Cardiac septum (tissue), 1 donor: ENCODE data around the gene ZNF189. TPM values are rescaled to one million over a fixed set of nuclear protein-coding genes. Genes with fewer than 3 reads are reported as not detected.

ENCODE experiments used
- DNase-seq: peaks from one replicate; pipeline ENCODE4 v3.0.0-alpha.2; 2020; ENCODE audit warnings: low spot score
- intact Hi-C: fragments of 100-400 bp; cut with DNase I; formaldehyde crosslinking; loops from one replicate; pipeline ENCODE4 v1.14.0; 2022
- total RNA-seq: library from RNA; stranded (reverse); fragmentation: NEBNext Ultra II Directional; extraction: Animal tissue kit (Norgen Biotek cat#: 25700); gene quantifications from one replicate; pipeline ENCODE4 v1.2.1, GENCODE V29; 2021
- donor health status: DM: no; HTN: no; CAD: no.

Gene ZNF189
- total RNA-seq, 1 donor from 2014 or later, result 18.8 TPM

DNA sequence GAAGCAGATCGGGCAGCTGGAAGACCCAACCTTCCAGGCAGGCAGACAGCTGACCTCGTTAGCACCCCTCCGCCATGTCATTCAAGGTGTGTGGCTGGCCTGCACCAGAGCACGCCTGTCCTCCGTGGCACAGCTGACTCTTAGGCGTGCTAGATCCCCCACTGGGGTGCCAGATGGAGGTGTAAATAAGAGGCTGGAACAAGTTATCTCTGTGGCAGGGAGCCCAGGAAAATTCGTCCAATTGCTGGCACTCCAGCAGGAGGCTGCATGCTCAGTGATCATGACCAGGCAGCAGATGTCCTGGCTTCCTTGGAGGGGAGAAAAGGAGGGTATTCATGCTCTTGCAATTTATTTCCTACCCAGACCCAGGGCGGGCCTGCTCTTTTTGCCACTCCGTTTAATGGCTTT lies 44.7 kb downstream of the ZNF189 start:
- intact Hi-C loops, result no loop called here
- DNase-seq, result peak; percentile 77

DNA sequence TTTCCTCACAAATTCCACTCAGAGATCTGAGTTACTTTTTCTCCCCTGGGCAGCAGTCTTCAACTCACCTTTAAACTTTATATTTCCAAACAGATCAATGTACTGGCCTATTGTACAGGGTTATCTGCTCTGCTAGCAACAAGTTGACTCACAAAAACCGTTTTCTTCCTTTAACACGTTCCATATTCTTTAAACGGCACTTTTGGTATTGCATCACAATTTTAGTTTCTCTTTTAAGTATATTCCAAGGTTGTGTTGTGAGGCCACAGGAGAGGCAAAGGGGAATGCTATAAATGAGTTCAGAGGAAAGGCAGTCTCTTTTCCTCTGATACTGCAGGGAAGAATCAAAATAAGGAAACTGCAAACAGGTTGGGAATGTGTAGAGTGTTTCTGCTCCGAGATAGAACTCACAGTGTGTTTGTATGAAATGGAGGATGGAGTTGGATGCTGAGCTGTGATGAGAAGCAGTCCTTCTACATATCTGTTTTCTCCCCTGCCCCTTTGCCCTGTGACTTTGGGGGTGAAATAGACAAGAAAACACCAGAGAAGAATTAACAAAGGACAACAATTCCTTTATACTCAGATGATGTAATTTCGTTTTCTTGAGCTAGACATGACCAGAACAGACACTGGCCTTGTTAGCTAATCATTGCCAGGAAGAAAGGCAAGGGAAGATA lies 46.8 kb downstream of the ZNF189 start:
- intact Hi-C loops, result no loop called here
- DNase-seq, result no peak

DNA sequence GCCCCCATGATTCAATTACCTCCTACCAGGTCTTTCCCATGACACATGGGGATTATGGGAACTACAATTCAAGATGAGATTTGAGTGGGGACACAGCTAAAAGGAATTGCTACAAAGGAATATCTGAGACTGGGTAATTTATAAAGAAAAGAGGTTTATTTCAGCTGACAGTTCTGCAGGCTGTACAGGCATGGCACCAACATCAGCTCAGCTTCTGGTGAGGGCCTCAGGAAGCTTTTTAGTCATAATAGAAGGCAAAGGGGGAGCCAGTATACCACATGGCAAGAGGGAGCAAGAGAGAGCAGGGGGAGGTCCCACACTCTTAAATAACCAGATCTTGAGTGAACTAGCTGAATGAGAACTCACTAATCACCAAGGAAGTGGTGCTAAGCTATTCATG lies 48.1 kb downstream of the ZNF189 start:
- intact Hi-C loops, result no loop called here
- DNase-seq, result no peak

DNA sequence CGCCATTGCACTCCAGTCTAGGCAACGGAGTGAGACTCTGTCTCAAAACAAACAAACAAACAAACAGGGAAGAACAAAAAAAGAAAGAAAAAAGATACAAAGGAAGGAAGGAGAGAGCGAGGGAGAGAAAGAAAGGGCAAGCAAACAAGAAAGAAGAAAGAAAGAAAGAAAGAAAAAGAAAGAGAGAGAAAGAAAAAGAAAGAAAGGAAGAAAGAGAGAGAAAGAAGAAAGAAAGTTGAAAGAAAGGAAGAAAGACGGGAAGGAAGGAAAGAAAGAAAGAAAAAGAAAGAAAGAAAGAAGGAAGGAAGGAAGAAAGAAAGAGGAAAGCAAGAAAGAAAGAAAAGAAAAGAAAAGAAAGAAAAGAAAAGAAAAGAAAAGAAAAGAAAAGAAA lies 50.0 kb downstream of the ZNF189 start:
- intact Hi-C loops, result no loop called here
- no peak for DNase-seq

DNA sequence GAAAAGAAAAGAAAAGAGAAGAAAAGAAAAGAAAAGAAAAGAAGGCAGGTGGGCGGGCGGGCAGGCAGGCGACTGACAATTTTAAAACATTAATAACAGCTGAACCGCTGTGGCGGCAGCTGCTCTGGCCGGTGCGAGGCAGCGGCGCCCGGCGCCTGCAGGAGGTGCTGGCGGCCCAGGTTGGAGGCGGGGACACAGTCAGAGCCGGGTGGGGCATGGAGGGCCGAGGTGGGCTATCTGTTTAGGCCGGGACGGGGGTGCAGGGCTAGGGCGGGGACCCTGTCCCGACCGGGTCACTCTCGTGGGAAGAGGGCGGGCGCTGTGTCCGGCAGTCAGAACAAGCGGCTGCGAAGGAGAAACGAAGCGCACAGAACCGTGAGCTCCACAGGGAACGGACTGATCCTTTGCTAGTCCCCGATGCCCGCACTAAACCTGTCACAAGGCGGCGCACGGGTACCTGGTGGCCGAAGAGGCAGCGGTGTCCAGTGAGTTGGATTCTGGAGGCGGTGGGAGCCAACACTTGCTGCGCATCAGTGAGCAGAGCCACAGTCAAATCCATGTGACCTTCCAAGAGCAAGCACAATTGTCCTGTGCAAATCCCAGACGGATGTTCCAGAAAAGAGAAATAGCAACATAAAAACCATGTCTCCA lies 50.5 kb downstream of the ZNF189 start:
- peak; percentile 87 for DNase-seq
- intact Hi-C loops, result no loop called here

DNA sequence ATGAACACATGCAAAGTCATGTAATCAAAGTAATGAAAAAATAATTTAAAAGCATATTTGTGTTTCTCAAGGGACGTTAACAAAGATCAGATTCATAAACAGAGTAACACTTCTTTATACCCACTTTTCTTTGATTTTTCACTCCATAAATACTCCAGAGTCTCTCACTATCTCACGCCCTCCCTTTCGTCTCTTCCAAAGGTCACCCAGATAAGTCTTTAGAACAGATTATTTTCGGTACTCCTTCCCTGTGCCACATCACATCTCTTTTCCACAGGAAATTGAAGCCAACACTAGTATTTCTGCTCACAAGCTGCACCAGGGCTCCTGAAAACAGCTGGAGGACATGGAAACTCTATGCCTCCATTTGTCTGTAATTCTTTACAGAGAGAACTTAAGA lies 52.3 kb downstream of the ZNF189 start:
- DNase-seq, result no peak
- intact Hi-C loops, result no loop called here

DNA sequence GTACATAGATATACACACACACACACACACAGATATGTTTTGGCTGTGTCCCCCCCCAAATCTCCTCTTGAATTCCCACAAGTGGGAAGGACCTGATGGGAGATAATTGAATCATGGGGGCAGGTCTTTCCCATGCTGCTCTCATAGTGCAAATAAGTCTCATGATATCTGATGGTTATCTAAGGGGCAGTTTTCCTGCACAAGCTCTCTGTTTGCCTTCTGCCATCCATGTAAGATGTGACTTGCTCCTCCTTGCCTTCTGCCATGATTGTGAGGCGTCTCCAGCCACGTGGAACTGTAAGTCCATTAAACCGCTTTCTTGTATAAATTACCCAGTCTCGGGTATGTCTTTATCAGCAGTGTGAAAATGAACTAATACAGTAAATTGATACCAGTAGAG lies 52.8 kb downstream of the ZNF189 start:
- intact Hi-C loops, result no loop called here
- DNase-seq, result no peak

DNA sequence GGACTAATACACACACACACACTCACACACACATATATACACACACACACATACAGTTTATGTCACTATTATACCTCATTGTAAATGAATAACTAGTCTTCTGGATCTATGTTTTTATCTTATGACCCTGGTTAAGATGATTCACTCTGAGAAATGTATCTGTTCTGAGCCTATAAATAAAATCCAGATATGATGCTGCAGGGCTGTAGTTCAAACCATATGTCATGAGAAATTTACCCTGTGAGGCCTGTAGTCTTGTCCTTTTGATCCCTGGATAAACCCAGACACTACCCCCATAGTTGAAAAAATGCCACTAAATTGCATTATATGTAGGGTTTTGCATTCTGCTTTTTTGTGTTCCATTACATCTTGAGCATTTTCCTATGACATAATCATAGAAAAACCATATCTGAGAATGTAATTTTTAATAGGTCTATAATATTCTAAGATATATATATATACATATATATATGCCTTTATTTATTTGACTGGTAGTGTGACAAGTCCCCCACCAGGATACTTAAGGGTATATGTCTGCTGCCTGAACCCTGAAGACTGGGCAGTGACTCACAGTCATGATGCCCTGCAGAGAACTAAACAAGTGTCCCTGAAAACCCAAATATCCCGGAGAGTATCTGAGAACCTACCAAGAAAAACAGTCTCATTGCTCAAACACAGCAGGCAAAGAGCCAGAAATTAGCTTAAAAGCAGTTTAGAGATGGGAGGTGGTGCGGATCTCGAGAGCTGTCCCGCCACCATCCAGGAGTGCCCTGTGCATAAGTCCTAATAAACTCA lies 55.3 kb downstream of the ZNF189 start:
- no peak for DNase-seq
- intact Hi-C loops, result no loop called here

DNA sequence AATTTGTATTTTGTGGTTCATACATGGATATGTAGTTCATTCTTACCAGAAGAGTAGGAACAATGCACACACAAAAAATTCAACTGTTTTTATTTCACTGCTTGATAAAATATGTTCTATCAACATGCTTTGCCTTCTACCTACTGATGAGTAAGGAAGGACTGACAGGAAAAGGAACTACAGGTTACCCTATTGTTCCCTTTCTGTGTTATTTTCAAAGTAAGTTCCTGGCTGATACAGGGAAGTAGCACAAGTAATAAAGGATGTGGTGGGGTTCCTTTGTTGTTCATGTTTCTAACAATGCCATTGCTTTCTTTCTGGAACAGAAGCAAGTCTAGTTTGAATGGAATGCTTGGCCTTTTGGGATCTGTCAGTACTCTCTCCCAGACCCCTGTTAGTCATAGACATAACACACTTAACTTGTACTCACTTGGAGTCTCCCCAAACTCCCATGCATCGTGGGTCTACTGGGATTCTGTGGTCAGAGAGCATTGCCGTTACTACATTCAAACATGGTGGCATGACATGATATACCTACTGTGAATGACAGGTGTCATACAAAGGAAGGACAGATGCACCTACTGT lies 57.1 kb downstream of the ZNF189 start:
- DNase-seq, result no peak
- intact Hi-C loops, result no loop called here

DNA sequence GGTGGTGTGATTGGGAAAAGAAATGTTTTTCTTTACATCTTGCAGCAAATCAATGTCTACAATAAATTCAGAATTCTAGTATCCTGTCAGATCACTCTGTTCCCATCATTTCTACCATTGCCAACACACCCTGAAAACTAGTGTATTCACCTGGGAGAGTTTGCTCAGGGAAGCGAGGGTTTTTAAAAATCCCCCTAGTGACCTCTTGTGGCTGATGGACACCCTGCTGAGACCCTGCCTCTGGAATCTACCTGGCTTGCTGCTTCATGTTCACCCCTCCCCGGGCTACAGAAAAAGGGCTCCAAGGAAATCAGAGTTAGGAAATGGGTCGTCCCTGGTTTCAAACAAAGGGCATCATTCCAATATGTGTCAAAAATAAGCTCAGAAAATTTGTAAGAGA lies 58.4 kb downstream of the ZNF189 start:
- intact Hi-C loops, result no loop called here
- no peak for DNase-seq

DNA sequence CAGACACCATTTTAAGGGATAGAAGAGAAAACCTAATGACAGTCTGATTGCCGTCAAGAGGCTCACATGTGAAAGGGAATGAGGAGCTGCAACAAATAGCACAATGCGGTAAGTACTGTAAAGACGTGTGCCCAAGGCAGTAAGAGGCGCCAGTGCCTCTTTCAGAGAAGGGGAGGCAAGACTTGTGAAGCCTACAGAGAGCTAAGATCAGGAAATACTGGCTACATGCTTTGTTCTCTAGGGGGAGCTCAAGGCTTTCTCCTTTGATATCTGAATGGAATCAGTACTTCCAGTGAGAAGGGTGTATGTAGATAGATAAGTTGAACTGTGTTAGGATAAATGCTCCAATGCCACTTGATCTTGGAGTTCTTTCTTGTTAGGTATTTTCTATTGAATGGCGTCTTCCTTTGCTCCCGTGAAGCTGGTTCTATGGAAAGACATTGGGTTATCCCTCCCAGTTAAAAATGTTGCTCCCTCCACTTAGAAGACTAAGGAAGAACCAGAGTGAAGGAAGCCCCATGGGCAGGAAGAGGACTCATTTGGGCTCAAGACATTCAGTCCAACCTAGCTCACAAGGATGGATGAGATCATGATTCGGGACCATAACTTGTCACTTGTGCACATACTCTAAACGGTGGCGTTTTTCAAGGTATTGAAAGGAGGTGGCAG lies 60.4 kb downstream of the ZNF189 start:
- intact Hi-C loops, result loop anchor here (2.0 kb wide), 1 partner anchor 70 kb away; no protein-coding TSS in a partner anchor
- DNase-seq, result no peak

Other genes starting within 250 kb of the ZNF189 start
- gene BAAT, start 13.8 kb upstream of the ZNF189 start, total RNA-seq, result 0.22 TPM
- gene MRPL50, start 233 bp upstream of the ZNF189 start, total RNA-seq, result 14.1 TPM
- 0.13 TPM for gene ALDOB, start 36.9 kb downstream of the ZNF189 start, total RNA-seq
- gene RNF20, start 135.0 kb downstream of the ZNF189 start, total RNA-seq, result 58.4 TPM
- not detected for gene PPP3R2, start 196.1 kb downstream of the ZNF189 start, total RNA-seq